ENCODE results near the gene CACNB4.
"Not testable (repeated sequence)": the region's sequence is repeated elsewhere in the genome, so short reads cannot be mapped to it uniquely, and the experiment has no call there.

Gene CACNB4

DNA sequence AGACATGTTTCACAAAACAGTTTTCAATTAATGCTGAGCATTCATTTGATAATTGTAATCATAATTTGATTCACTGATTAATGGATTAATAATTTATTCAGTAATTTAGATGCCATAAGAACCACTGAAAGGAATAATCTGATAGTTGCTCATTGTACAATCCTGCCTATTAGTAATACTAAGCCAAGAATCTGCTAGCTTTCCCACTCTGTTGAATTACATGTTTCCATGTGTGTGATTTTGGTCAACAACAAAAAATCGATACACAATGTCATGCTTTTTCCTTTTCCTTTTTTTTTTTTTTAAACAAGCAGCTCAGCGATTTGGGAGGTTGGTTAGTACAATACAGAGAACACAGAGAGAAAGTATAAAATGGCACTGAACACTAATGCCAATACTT, 296.5 kb downstream of the CACNB4 start:
- H3K9me3 ChIP-seq (ENCODE audit: insufficient read depth, low read length), result no peaks in the 10 kb centered on the region
- TF ChIP-seq YY1 (IDR thresholded peaks at IDR 0.05; ENCODE audit: insufficient read depth, insufficient read length) (no peak), ZNF274 (IDR thresholded peaks at IDR 0.05; ENCODE audit: low read depth, low read length) (no peak), SUZ12 (IDR thresholded peaks at IDR 0.05; ENCODE audit: extremely low read depth, insufficient read depth, insufficient read length) (no peak)
- no peaks in the 10 kb centered on the region for H3K4me1 ChIP-seq (ENCODE audit: insufficient read depth, insufficient read length)
- no peak overlapping the region for H3K4me3 ChIP-seq (ENCODE audit: insufficient read length, low read depth)
- no peak overlapping the region for H3K9ac ChIP-seq (ENCODE audit: insufficient read length, low read depth)
- no peaks in the 10 kb centered on the region for H3K27me3 ChIP-seq (ENCODE audit: insufficient read depth, insufficient read length)
- peaks cover 66% of the 10 kb centered on the region for H3K36me3 ChIP-seq (ENCODE audit: insufficient read depth, insufficient read length, low read length)
- no peak for DNase-seq (ENCODE audit: low read depth, low spot score)

DNA sequence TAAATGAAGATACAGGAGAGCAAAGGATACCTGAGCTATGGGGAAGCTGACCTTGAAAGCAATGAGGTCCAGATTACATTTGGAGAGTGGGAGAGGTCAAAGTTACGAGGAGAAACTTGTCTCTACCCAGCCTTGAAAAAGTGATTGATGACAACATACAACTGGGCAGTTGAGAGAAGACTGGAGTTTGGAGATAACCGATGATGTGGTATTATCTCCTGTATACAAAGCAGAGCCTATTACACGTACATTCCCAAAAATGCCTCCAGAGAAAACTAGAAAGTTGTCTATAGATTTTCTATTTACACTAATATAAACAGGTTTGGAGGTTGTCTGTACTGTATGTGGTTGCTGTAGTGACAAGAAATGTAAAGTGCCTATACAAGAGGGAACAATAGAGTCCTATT, 299.0 kb downstream of the CACNB4 start:
- Histone ChIP-seq H3K9ac (ENCODE audit: insufficient read length, low read depth) (no peak overlapping the region), H3K4me3 (ENCODE audit: insufficient read length, low read depth) (no peak overlapping the region), H3K36me3 (ENCODE audit: insufficient read depth, insufficient read length, low read length) (peaks cover 46% of the 10 kb centered on the region), H3K4me1 (ENCODE audit: insufficient read depth, insufficient read length) (no peaks in the 10 kb centered on the region), H3K27me3 (ENCODE audit: insufficient read depth, insufficient read length) (no peaks in the 10 kb centered on the region), H3K9me3 (ENCODE audit: insufficient read depth, low read length) (no peaks in the 10 kb centered on the region)
- no peak for DNase-seq (ENCODE audit: low read depth, low spot score)
- TF ChIP-seq SUZ12 (IDR thresholded peaks at IDR 0.05; ENCODE audit: extremely low read depth, insufficient read depth, insufficient read length) (no peak), ZNF274 (IDR thresholded peaks at IDR 0.05; ENCODE audit: low read depth, low read length) (no peak), YY1 (IDR thresholded peaks at IDR 0.05; ENCODE audit: insufficient read depth, insufficient read length) (no peak)

DNA sequence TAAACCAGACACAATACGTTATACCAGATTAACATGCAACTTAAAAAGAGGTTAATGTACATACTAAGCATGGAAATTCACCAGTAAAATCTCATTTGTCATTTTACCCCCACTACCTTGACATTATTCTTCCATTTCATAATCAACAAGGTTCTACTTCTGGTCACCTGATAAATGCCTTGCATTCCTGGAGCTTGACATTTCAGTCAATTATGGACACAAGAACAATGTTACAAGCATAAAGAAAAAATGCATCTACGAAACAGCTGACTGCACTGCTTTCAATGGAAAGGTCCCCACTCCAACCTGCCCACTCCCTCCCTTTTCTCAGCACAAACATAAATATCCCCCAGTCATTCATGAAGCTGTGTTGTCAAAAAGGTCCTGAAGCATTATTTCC, 302.1 kb downstream of the CACNB4 start:
- H3K9me3 ChIP-seq (ENCODE audit: insufficient read depth, low read length), result no peaks in the 10 kb centered on the region

DNA sequence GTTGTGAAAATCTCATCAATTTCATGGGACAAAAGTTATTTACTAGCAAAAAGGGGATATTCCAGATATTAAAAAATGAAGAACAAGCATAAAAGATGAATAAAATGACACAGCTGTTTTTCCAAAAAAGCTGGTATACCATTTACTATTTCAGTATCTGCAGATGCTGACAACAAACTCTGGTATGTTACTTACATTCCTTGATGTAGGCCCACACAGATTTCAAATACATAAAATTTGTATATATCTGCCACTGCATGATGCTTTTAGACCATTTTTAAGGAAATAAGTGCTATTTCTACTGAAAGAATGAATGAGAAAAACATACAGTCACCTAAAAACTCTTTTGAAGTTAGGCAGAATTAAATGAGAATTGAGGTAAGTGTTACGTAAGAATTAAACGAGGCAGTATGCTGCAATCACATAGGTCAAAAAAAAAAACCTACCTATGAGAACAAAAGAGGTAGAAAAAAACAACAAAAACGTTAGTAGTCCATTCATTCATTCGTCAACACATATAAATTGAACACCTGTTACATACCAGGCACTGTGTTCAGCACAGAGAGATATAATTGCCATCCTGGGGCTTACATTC, 303.1 kb downstream of the CACNB4 start:
- peaks cover 12% of the 10 kb centered on the region for H3K36me3 ChIP-seq (ENCODE audit: insufficient read depth, insufficient read length, low read length)
- no peaks in the 10 kb centered on the region for H3K4me1 ChIP-seq (ENCODE audit: insufficient read depth, insufficient read length)
- H3K9ac ChIP-seq (ENCODE audit: insufficient read length, low read depth), result no peak overlapping the region
- no peaks in the 10 kb centered on the region for H3K9me3 ChIP-seq (ENCODE audit: insufficient read depth, low read length)
- DNase-seq (ENCODE audit: low read depth, low spot score), result no peak
- no peaks in the 10 kb centered on the region for H3K27me3 ChIP-seq (ENCODE audit: insufficient read depth, insufficient read length)
- no peak overlapping the region for H3K4me3 ChIP-seq (ENCODE audit: insufficient read length, low read depth)
- TF ChIP-seq YY1 (IDR thresholded peaks at IDR 0.05; ENCODE audit: insufficient read depth, insufficient read length) (no peak), ZNF274 (IDR thresholded peaks at IDR 0.05; ENCODE audit: low read depth, low read length) (no peak), SUZ12 (IDR thresholded peaks at IDR 0.05; ENCODE audit: extremely low read depth, insufficient read depth, insufficient read length) (no peak)

More for the DNA sequence above, 302.1 kb downstream of the CACNB4 start:
- Histone ChIP-seq H3K4me3 (ENCODE audit: insufficient read length, low read depth) (no peak overlapping the region), H3K9ac (ENCODE audit: insufficient read length, low read depth) (no peak overlapping the region), H3K36me3 (ENCODE audit: insufficient read depth, insufficient read length, low read length) (peaks cover 20% of the 10 kb centered on the region), H3K4me1 (ENCODE audit: insufficient read depth, insufficient read length) (no peaks in the 10 kb centered on the region), H3K27me3 (ENCODE audit: insufficient read depth, insufficient read length) (no peaks in the 10 kb centered on the region)
- no peak for TF ChIP-seq SUZ12 (IDR thresholded peaks at IDR 0.05; ENCODE audit: extremely low read depth, insufficient read depth, insufficient read length)
- no peak for TF ChIP-seq YY1 (IDR thresholded peaks at IDR 0.05; ENCODE audit: insufficient read depth, insufficient read length)
- no peak for TF ChIP-seq ZNF274 (IDR thresholded peaks at IDR 0.05; ENCODE audit: low read depth, low read length)
- no peak for DNase-seq (ENCODE audit: low read depth, low spot score)

DNA sequence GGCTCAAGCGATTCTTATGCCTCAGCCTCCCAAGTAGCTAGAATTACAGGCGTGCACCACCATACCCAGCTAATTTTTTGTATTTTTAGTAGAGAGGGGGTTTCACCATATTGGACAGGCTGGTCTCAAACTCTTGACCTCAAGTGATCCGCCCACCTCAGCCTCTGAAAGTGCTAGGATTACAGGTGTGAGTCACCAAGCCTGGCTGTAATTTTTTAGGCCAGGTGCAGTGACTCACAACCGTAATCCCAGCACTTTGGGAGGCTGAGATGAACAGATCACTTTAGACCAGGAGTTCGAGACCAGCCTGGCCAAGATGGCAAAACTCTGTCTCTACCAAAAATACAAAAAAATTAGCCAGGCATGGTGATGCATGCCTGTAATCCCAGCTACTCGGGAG, 304.4 kb downstream of the CACNB4 start:
- not testable (repeated sequence) for H3K9me3 ChIP-seq (ENCODE audit: insufficient read depth, low read length); H3K9ac ChIP-seq (ENCODE audit: insufficient read length, low read depth); H3K36me3 ChIP-seq (ENCODE audit: insufficient read depth, insufficient read length, low read length); H3K4me1 ChIP-seq (ENCODE audit: insufficient read depth, insufficient read length); H3K4me3 ChIP-seq (ENCODE audit: insufficient read length, low read depth); DNase-seq (ENCODE audit: low read depth, low spot score); H3K27me3 ChIP-seq (ENCODE audit: insufficient read depth, insufficient read length)

DNA sequence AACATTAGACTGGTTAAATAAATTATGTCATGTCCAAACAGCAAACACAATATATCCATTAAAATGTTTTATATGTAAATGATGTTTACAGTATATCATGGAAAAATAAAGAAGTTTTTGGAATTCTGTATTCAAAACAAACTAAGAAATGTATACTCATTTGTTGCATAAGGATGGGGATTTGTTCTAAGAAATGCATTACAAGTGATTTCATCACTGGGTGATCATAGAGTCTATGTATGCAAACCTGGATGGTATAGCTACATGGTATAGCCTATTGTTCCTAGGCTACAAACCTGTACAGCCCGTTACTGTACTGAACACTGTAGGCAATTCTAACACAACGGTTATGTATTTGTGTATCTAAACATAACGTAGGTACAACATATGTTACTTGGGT, 305.7 kb downstream of the CACNB4 start:
- peaks cover 6% of the 10 kb centered on the region for H3K36me3 ChIP-seq (ENCODE audit: insufficient read depth, insufficient read length, low read length)
- no peaks in the 10 kb centered on the region for H3K4me1 ChIP-seq (ENCODE audit: insufficient read depth, insufficient read length)
- H3K4me3 ChIP-seq (ENCODE audit: insufficient read length, low read depth), result no peak overlapping the region
- no peak for TF ChIP-seq YY1 (IDR thresholded peaks at IDR 0.05; ENCODE audit: insufficient read depth, insufficient read length)
- no peak for TF ChIP-seq SUZ12 (IDR thresholded peaks at IDR 0.05; ENCODE audit: extremely low read depth, insufficient read depth, insufficient read length)
- no peak for TF ChIP-seq ZNF274 (IDR thresholded peaks at IDR 0.05; ENCODE audit: low read depth, low read length)
- DNase-seq (ENCODE audit: low read depth, low spot score), result no peak
- H3K27me3 ChIP-seq (ENCODE audit: insufficient read depth, insufficient read length), result no peaks in the 10 kb centered on the region
- no peak overlapping the region for H3K9ac ChIP-seq (ENCODE audit: insufficient read length, low read depth)
- H3K9me3 ChIP-seq (ENCODE audit: insufficient read depth, low read length), result no peaks in the 10 kb centered on the region

DNA sequence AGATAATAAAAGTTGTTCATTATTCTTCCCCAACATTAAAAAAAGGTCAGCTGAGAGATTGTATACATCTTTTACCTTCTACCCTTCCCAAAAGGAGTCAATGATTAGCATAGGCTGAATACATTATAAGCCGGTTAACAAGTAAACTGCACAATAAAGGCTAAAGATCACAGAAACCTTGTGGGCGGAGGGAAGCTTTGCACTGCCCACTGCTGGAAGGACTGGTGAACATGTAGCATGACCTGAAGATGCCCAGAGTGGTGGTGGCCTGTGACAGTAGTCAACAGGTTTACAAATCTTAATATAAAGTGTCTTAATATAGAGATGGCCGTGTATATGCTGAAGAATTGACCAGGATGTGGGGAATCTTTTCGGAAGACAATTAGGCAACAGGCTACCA, 306.3 kb downstream of the CACNB4 start:
- Histone ChIP-seq H3K9ac (ENCODE audit: insufficient read length, low read depth) (no peak overlapping the region), H3K4me1 (ENCODE audit: insufficient read depth, insufficient read length) (no peaks in the 10 kb centered on the region), H3K27me3 (ENCODE audit: insufficient read depth, insufficient read length) (no peaks in the 10 kb centered on the region), H3K4me3 (ENCODE audit: insufficient read length, low read depth) (no peak overlapping the region), H3K36me3 (ENCODE audit: insufficient read depth, insufficient read length, low read length) (peaks cover 6% of the 10 kb centered on the region), H3K9me3 (ENCODE audit: insufficient read depth, low read length) (no peaks in the 10 kb centered on the region)
- DNase-seq (ENCODE audit: low read depth, low spot score), result peak; percentile 15
- TF ChIP-seq YY1 (IDR thresholded peaks at IDR 0.05; ENCODE audit: insufficient read depth, insufficient read length) (no peak), ZNF274 (IDR thresholded peaks at IDR 0.05; ENCODE audit: low read depth, low read length) (no peak), SUZ12 (IDR thresholded peaks at IDR 0.05; ENCODE audit: extremely low read depth, insufficient read depth, insufficient read length) (no peak)

DNA sequence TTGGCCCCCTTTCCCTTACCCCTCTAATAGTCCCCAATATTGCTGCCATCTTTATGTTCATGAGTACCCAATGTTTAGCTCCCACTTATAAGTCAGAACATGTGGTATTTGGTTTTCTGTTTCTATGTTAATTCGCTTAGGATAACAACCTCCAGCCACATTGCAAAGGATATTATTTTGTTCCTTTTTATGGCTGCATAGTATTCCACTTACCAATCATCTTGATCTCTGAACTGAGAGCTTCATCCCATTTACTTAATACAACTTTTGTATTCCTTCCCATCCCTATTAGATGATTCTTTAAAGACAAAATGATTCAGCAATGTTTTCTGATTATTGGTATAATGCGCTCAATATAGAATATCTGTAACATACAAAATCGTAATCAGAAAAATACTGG, 307.3 kb downstream of the CACNB4 start:
- Histone ChIP-seq H3K36me3 (ENCODE audit: insufficient read depth, insufficient read length, low read length) (peaks cover 6% of the 10 kb centered on the region), H3K9me3 (ENCODE audit: insufficient read depth, low read length) (no peaks in the 10 kb centered on the region), H3K27me3 (ENCODE audit: insufficient read depth, insufficient read length) (no peaks in the 10 kb centered on the region), H3K4me1 (ENCODE audit: insufficient read depth, insufficient read length) (no peaks in the 10 kb centered on the region), H3K4me3 (ENCODE audit: insufficient read length, low read depth) (no peak overlapping the region), H3K9ac (ENCODE audit: insufficient read length, low read depth) (no peak overlapping the region)
- TF ChIP-seq ZNF274 (IDR thresholded peaks at IDR 0.05; ENCODE audit: low read depth, low read length) (no peak), SUZ12 (IDR thresholded peaks at IDR 0.05; ENCODE audit: extremely low read depth, insufficient read depth, insufficient read length) (no peak), YY1 (IDR thresholded peaks at IDR 0.05; ENCODE audit: insufficient read depth, insufficient read length) (no peak)
- no peak for DNase-seq (ENCODE audit: low read depth, low spot score)
